Measurements from ENCODE around the gene OR2T6.
"Not testable (repeated sequence)": the region's sequence is repeated elsewhere in the genome, so short reads cannot be mapped to it uniquely, and the experiment has no call there.

Gene OR2T6

DNA sequence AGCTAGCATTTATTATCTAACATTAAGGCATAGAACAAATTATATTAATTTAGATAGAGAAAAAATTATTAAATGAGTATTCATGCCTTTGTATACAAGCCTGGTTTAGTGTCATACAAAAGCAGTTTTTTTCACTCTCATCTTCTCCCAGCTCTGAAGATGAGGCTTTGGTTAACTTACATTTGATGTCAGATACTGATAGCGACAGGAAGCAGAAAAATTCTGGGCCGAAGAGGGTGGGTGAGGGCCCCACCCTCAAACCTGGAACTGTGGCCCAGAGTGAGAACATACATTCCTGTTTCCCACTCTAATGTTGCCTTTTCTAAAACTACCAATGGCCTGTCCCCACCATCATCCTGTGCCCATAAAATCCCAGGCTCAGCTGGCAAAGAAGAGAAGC is 42.3 kb downstream of the OR2T6 start:
- Histone ChIP-seq H3K27ac (replicated peaks; ENCODE audit: low read length) (no peak overlapping the region), H3K27me3 (ENCODE audit: control insufficient read depth in 3 of 3, insufficient read depth in 3 of 3, low read depth in 1 of 3, low read length in 3 of 3) (no peaks in the 10 kb centered on the region), H3K79me1 (ENCODE audit: low read depth, low read length) (no peaks in the 10 kb centered on the region), H4K91ac (ENCODE audit: low read depth, low read length, poor library complexity) (no peak overlapping the region), H2BK12ac (ENCODE audit: low read length) (no peak overlapping the region), H3K4me2 (ENCODE audit: insufficient read depth, low read length, poor library complexity, severe bottlenecking) (no peak overlapping the region), H3K23ac (ENCODE audit: low read depth, low read length, poor library complexity) (no peak overlapping the region), H3K18ac (ENCODE audit: low read length) (no peak overlapping the region), H2BK15ac (ENCODE audit: low read length) (no peak overlapping the region), H3K9me3 (replicated peaks in 1 of 2; ENCODE audit: control insufficient read depth in 2 of 2, insufficient read depth in 1 of 2, low read depth in 1 of 2, low read length in 2 of 2) (peaks cover 3 to 14% of the 10 kb centered on the region in 2 donors), H3K14ac (ENCODE audit: low read length) (no peak overlapping the region), H2BK120ac (ENCODE audit: low read depth, low read length) (no peak overlapping the region), H4K8ac (ENCODE audit: low read depth, low read length) (no peak overlapping the region), H3K4me3 (ENCODE audit: low read length in 2 of 2) (no peak overlapping the region), H2BK5ac (ENCODE audit: low read length) (no peak overlapping the region), H3K9ac (ENCODE audit: low read depth, low read length, poor library complexity) (no peak overlapping the region), H2AK5ac (ENCODE audit: low read depth, low read length) (no peak overlapping the region), H2AFZ (ENCODE audit: low read length) (no peak overlapping the region), H3K4ac (ENCODE audit: low read length) (no peak overlapping the region), H3K36me3 (replicated peaks in 1 of 2; ENCODE audit: control insufficient read depth in 2 of 2, insufficient read depth in 2 of 2, low read length in 2 of 2) (no peaks in the 10 kb centered on the region), H3K4me1 (ENCODE audit: control insufficient read depth in 2 of 2, insufficient read depth in 1 of 2, low read depth in 1 of 2, low read length in 2 of 2) (no peaks in the 10 kb centered on the region)
- WGBS, 2 donors (ENCODE audit: extremely low coverage in 2 of 2, insufficient read length in 2 of 2, insufficient replicate concordance in 1 of 2): no CpG with 5 or more reads among the region's 2 CpGs
- DNase-seq (ENCODE audit: low spot score): no peak

DNA sequence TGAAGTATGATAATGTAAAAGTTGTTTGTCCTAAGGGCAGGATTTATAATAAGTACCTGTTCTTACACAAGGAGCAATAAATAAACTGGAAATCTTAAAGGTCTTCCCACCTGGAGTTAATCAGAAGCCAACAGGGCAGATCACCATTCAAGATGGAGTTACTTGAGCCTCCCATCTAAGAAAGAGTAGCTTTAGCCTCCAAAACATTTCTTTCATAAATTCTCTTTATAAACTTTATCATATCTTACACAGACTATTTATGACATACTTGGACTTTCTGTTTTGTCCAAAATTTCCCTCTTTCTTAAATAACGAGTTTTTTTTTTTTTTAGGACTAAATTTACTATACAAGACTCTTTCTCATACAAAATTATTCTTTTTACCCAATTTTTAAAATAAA is 45.8 kb downstream of the OR2T6 start:
- Histone ChIP-seq H3K18ac (ENCODE audit: low read length) (no peak overlapping the region), H2BK12ac (ENCODE audit: low read length) (no peak overlapping the region), H3K4me1 (ENCODE audit: control insufficient read depth in 2 of 2, insufficient read depth in 1 of 2, low read depth in 1 of 2, low read length in 2 of 2) (no peaks in the 10 kb centered on the region), H3K9ac (ENCODE audit: low read depth, low read length, poor library complexity) (no peak overlapping the region), H3K79me1 (ENCODE audit: low read depth, low read length) (no peaks in the 10 kb centered on the region), H3K4ac (ENCODE audit: low read length) (no peak overlapping the region), H3K4me3 (ENCODE audit: low read length in 2 of 2) (no peak overlapping the region), H4K91ac (ENCODE audit: low read depth, low read length, poor library complexity) (no peak overlapping the region), H3K36me3 (replicated peaks in 1 of 2; ENCODE audit: control insufficient read depth in 2 of 2, insufficient read depth in 2 of 2, low read length in 2 of 2) (no peaks in the 10 kb centered on the region), H3K27ac (replicated peaks; ENCODE audit: low read length) (no peak overlapping the region), H2BK15ac (ENCODE audit: low read length) (no peak overlapping the region), H2AFZ (ENCODE audit: low read length) (no peak overlapping the region), H2BK5ac (ENCODE audit: low read length) (no peak overlapping the region), H3K27me3 (ENCODE audit: control insufficient read depth in 3 of 3, insufficient read depth in 3 of 3, low read depth in 1 of 3, low read length in 3 of 3) (no peaks in the 10 kb centered on the region), H2BK120ac (ENCODE audit: low read depth, low read length) (no peak overlapping the region), H3K23ac (ENCODE audit: low read depth, low read length, poor library complexity) (no peak overlapping the region), H2AK5ac (ENCODE audit: low read depth, low read length) (no peak overlapping the region), H3K9me3 (replicated peaks in 1 of 2; ENCODE audit: control insufficient read depth in 2 of 2, insufficient read depth in 1 of 2, low read depth in 1 of 2, low read length in 2 of 2) (peaks cover 3 to 12% of the 10 kb centered on the region in 2 donors), H3K4me2 (ENCODE audit: insufficient read depth, low read length, poor library complexity, severe bottlenecking) (no peak overlapping the region), H3K14ac (ENCODE audit: low read length) (no peak overlapping the region), H4K8ac (ENCODE audit: low read depth, low read length) (no peak overlapping the region)
- WGBS, 2 donors (ENCODE audit: extremely low coverage in 2 of 2, insufficient read length in 2 of 2, insufficient replicate concordance in 1 of 2): no CpG with 5 or more reads among the region's 1 CpG
- DNase-seq (ENCODE audit: low spot score): peak; percentile 0

DNA sequence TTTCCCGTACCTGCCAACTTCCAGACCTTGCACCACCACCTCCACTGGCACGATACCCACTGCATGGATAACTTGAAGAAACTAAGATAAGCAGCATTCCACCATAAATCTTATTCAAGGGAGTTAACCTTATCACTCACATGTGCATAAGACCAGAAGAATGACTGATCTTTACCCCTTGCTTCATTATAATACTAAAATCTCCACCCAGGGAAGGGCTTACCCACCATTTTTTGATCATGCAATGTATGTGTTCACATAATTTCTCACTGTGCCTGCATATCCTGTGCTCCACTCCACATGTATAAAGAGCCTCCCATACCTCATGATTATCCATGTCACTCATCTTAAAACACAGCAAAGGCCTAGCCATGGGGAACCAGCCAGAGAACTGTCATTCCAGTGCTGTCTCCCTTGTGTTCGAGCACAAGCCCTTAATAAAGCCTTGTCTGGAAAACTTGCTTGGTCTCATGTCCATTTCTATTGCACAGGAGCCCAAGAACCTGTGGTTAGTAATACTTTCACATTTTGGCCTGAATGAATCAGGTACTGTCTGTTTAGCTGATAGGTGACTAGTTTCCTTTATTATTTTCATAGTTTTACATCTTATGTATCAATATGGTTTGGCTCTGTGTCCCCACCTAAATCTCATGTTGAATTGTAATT is 52.1 kb downstream of the OR2T6 start:
- WGBS, 2 donors (ENCODE audit: extremely low coverage in 2 of 2, insufficient read length in 2 of 2, insufficient replicate concordance in 1 of 2): no CpG with 5 or more reads among the region's 3 CpGs

DNA sequence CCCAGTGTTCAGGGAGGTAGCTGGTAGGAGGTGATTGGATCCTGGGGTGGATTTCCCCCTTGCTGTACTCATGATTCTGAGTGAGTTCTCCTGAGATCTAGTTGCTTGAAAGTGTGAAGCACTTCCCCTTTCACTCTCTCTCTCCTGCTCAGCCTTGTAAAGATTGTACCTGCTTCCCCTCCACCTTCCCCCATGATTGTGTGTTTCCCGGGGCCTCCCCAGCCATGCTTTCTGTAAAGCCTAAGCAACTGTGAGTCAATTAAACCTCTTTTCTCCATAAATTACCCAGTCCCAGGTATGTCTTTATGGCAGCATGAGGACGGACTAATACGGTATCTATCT is 52.6 kb downstream of the OR2T6 start:
- not testable (repeated sequence) for H3K36me3 ChIP-seq (replicated peaks in 1 of 2; ENCODE audit: control insufficient read depth in 2 of 2, insufficient read depth in 2 of 2, low read length in 2 of 2); H3K27ac ChIP-seq (replicated peaks; ENCODE audit: low read length); H3K23ac ChIP-seq (ENCODE audit: low read depth, low read length, poor library complexity); H2BK5ac ChIP-seq (ENCODE audit: low read length); H3K4ac ChIP-seq (ENCODE audit: low read length); H3K18ac ChIP-seq (ENCODE audit: low read length); H3K9ac ChIP-seq (ENCODE audit: low read depth, low read length, poor library complexity); H3K79me1 ChIP-seq (ENCODE audit: low read depth, low read length); H3K9me3 ChIP-seq (replicated peaks in 1 of 2; ENCODE audit: control insufficient read depth in 2 of 2, insufficient read depth in 1 of 2, low read depth in 1 of 2, low read length in 2 of 2); H2BK12ac ChIP-seq (ENCODE audit: low read length); H4K8ac ChIP-seq (ENCODE audit: low read depth, low read length); H4K91ac ChIP-seq (ENCODE audit: low read depth, low read length, poor library complexity); H2BK15ac ChIP-seq (ENCODE audit: low read length); H2BK120ac ChIP-seq (ENCODE audit: low read depth, low read length); H3K27me3 ChIP-seq (ENCODE audit: control insufficient read depth in 3 of 3, insufficient read depth in 3 of 3, low read depth in 1 of 3, low read length in 3 of 3); DNase-seq (ENCODE audit: low spot score); H3K4me1 ChIP-seq (ENCODE audit: control insufficient read depth in 2 of 2, insufficient read depth in 1 of 2, low read depth in 1 of 2, low read length in 2 of 2); H3K14ac ChIP-seq (ENCODE audit: low read length); H3K4me2 ChIP-seq (ENCODE audit: insufficient read depth, low read length, poor library complexity, severe bottlenecking); H3K4me3 ChIP-seq (ENCODE audit: low read length in 2 of 2); H2AFZ ChIP-seq (ENCODE audit: low read length); H2AK5ac ChIP-seq (ENCODE audit: low read depth, low read length)
- no CpG with 5 or more reads among the region's 3 CpGs for WGBS, 2 donors (ENCODE audit: extremely low coverage in 2 of 2, insufficient read length in 2 of 2, insufficient replicate concordance in 1 of 2)

More for the DNA sequence above, 52.1 kb downstream of the OR2T6 start:
- H3K14ac ChIP-seq (ENCODE audit: low read length); H3K4ac ChIP-seq (ENCODE audit: low read length); H3K27me3 ChIP-seq (ENCODE audit: control insufficient read depth in 3 of 3, insufficient read depth in 3 of 3, low read depth in 1 of 3, low read length in 3 of 3); H3K9ac ChIP-seq (ENCODE audit: low read depth, low read length, poor library complexity); H2BK5ac ChIP-seq (ENCODE audit: low read length); H3K4me1 ChIP-seq (ENCODE audit: control insufficient read depth in 2 of 2, insufficient read depth in 1 of 2, low read depth in 1 of 2, low read length in 2 of 2); H3K4me3 ChIP-seq (ENCODE audit: low read length in 2 of 2); H3K18ac ChIP-seq (ENCODE audit: low read length); H2AK5ac ChIP-seq (ENCODE audit: low read depth, low read length); H3K23ac ChIP-seq (ENCODE audit: low read depth, low read length, poor library complexity); H3K36me3 ChIP-seq (replicated peaks in 1 of 2; ENCODE audit: control insufficient read depth in 2 of 2, insufficient read depth in 2 of 2, low read length in 2 of 2); H2BK120ac ChIP-seq (ENCODE audit: low read depth, low read length); H3K4me2 ChIP-seq (ENCODE audit: insufficient read depth, low read length, poor library complexity, severe bottlenecking); H3K9me3 ChIP-seq (replicated peaks in 1 of 2; ENCODE audit: control insufficient read depth in 2 of 2, insufficient read depth in 1 of 2, low read depth in 1 of 2, low read length in 2 of 2); H3K27ac ChIP-seq (replicated peaks; ENCODE audit: low read length); H4K8ac ChIP-seq (ENCODE audit: low read depth, low read length); H2AFZ ChIP-seq (ENCODE audit: low read length); H2BK12ac ChIP-seq (ENCODE audit: low read length); H4K91ac ChIP-seq (ENCODE audit: low read depth, low read length, poor library complexity); DNase-seq (ENCODE audit: low spot score); H3K79me1 ChIP-seq (ENCODE audit: low read depth, low read length); H2BK15ac ChIP-seq (ENCODE audit: low read length): not testable (repeated sequence)

Data from neuronal stem cell (in vitro differentiated cells).